IMR-90 (cell line): ENCODE results near the gene TNFSF13B. TPM values are rescaled to one million over a fixed set of nuclear protein-coding genes. Genes with fewer than 3 reads are reported as not detected.

Experiments
- ATAC-seq: fragments of 200-7000 bp; cut with Tn5 transposase; 2 replicates; pipeline ENCODE4 v1.9.1; 2020; ENCODE audit warnings: low read depth, mild to moderate bottlenecking, moderate library complexity
- BruUV-seq: library from RNA; stranded (reverse); fragments of 400-500 nt; replicated peaks from 2 replicates; lab custom pipeline; 2021; lab: Mats Ljungman, UMichigan
- CTCF ChIA-PET: fragments of 300-600 bp; formaldehyde crosslinking; extraction: SDS; loops from one replicate; lab custom pipeline; 2021; ENCODE audit warnings: antibody characterized with exemption; lab: Yijun Ruan, JAX
- POLR2A ChIA-PET: fragments of 300-600 bp; sonication (Branson Sonifier 250); formaldehyde crosslinking; loops from one replicate; lab custom pipeline; 2022; ENCODE audit warnings: antibody characterized with exemption; ENCODE audit not compliant: unreplicated experiment; lab: Charles Lee
- DNase-seq: peaks from one replicate; pipeline ENCODE4 v3.0.0; 2013
- H2AFZ ChIP-seq: replicated peaks from 2 replicates; pipeline ENCODE3; 2013; ENCODE audit warnings: low read length, mild to moderate bottlenecking; ENCODE audit not compliant: poor library complexity
- H2AK5ac ChIP-seq: 2 replicates; pipeline ENCODE4 v1.6.1; 2013; ENCODE audit warnings: low read depth, low read length, inconsistent platforms
- H2AK9ac ChIP-seq: replicated peaks from 2 replicates; pipeline ENCODE3; 2013; ENCODE audit warnings: mild to moderate bottlenecking, low read depth, low read length, moderate library complexity; ENCODE audit not compliant: poor library complexity
- H2BK120ac ChIP-seq: 2 replicates; pipeline ENCODE4 v1.6.1; 2013; ENCODE audit warnings: low read depth, low read length, inconsistent platforms
- H2BK15ac ChIP-seq: 3 replicates; pipeline ENCODE4 v1.6.1; 2013; ENCODE audit warnings: low read depth, low read length, inconsistent platforms
- H2BK20ac ChIP-seq: 2 replicates; pipeline ENCODE4 v1.6.1; 2013; ENCODE audit warnings: low read depth, mild to moderate bottlenecking, inconsistent platforms, low read length, moderate library complexity
- H2BK5ac ChIP-seq: 2 replicates; pipeline ENCODE4 v1.6.1; 2013; ENCODE audit warnings: mild to moderate bottlenecking, low read depth, low read length, inconsistent platforms; ENCODE audit not compliant: poor library complexity, severe bottlenecking
- H3K14ac ChIP-seq: replicated peaks from 2 replicates; pipeline ENCODE4 v1.6.1; 2013; ENCODE audit warnings: low read depth, low read length, inconsistent platforms
- H3K18ac ChIP-seq: 2 replicates; pipeline ENCODE4 v1.6.1; 2013; ENCODE audit warnings: low read depth, low read length, control low read depth
- H3K23ac ChIP-seq: 2 replicates; pipeline ENCODE4 v1.6.1; 2013; ENCODE audit warnings: low read depth, low read length, inconsistent platforms
- H3K27ac ChIP-seq: 2 replicates; pipeline ENCODE4 v1.5.1; 2013; ENCODE audit warnings: mild to moderate bottlenecking, control low read depth, low read length; ENCODE audit not compliant: insufficient read depth
- H3K27me3 ChIP-seq: 2 replicates; pipeline ENCODE4 v1.6.1; 2013; ENCODE audit warnings: low read length; ENCODE audit not compliant: control insufficient read depth, insufficient read depth
- H3K36me3 ChIP-seq: 2 replicates; pipeline ENCODE4 v1.6.1; 2013; ENCODE audit warnings: low read length, mixed read lengths; ENCODE audit not compliant: control insufficient read depth, insufficient read depth
- H3K4ac ChIP-seq: 2 replicates; pipeline ENCODE4 v1.6.1; 2013; ENCODE audit warnings: low read depth, low read length, inconsistent platforms
- H3K4me1 ChIP-seq: 2 replicates; pipeline ENCODE4 v1.6.1; 2013; ENCODE audit warnings: low read length, mixed read lengths; ENCODE audit not compliant: control insufficient read depth, insufficient read depth
- H3K4me2 ChIP-seq: 2 replicates; pipeline ENCODE4 v1.6.1; 2013; ENCODE audit warnings: low read depth, mild to moderate bottlenecking, control low read depth, low read length, moderate library complexity
- H3K4me3 ChIP-seq: 2 replicates; pipeline ENCODE4 v1.5.1; 2013; ENCODE audit warnings: low read depth, mild to moderate bottlenecking, control low read depth, low read length, moderate library complexity; ENCODE audit not compliant: insufficient read depth
- H3K56ac ChIP-seq: 2 replicates; pipeline ENCODE4 v1.6.1; 2013; ENCODE audit warnings: low read length, inconsistent platforms; ENCODE audit not compliant: insufficient read depth; ENCODE audit errors: extremely low read depth
- H3K79me1 ChIP-seq, 2 experiments: 2 replicates each; pipeline ENCODE4 v1.6.1; 2013; ENCODE audit warnings: low read length in 2 of 2, inconsistent platforms in 1 of 2, low read depth in 1 of 2
- H3K9ac ChIP-seq: 2 replicates; pipeline ENCODE4 v1.6.1; 2013; ENCODE audit warnings: low read depth, low read length, control low read depth
- H3K9me1 ChIP-seq: 2 replicates; pipeline ENCODE4 v1.6.1; 2013; ENCODE audit warnings: low read length, inconsistent platforms; ENCODE audit not compliant: insufficient read depth
- H3K9me3 ChIP-seq: 2 replicates; pipeline ENCODE4 v1.6.1; 2013; ENCODE audit warnings: low read length; ENCODE audit not compliant: control insufficient read depth, insufficient read depth
- H4K20me1 ChIP-seq: 2 replicates; pipeline ENCODE4 v1.6.1; 2013; ENCODE audit warnings: low read length, inconsistent platforms; ENCODE audit not compliant: insufficient read depth
- H4K5ac ChIP-seq: 2 replicates; pipeline ENCODE4 v1.6.1; 2013; ENCODE audit warnings: mild to moderate bottlenecking, low read depth, low read length, control low read depth
- H4K8ac ChIP-seq, 2 experiments: 2 replicates each; pipeline ENCODE4 v1.6.1; 2013; ENCODE audit warnings: low read depth in 2 of 2, low read length in 2 of 2, control low read depth in 1 of 2, inconsistent platforms in 1 of 2
- H4K91ac ChIP-seq: 2 replicates; pipeline ENCODE4 v1.6.1; 2013; ENCODE audit warnings: low read depth, low read length, inconsistent platforms; ENCODE audit not compliant: insufficient read depth
- BHLHE40 ChIP-seq: fragments of 150-350 bp; IDR thresholded peaks from 2 replicates; pipeline ENCODE4 v1.6.1; 2016; ENCODE audit warnings: mild to moderate bottlenecking, low read depth, low read length
- CEBPB ChIP-seq: IDR thresholded peaks from 2 replicates; pipeline ENCODE4 v1.6.1; 2012; ENCODE audit warnings: low read depth, low read length, improper control_type of control experiment
- CTCF ChIP-seq: conservative IDR thresholded peaks from 2 replicates; pipeline ENCODE4 v1.5.1; 2012; ENCODE audit warnings: mild to moderate bottlenecking, low read depth, low read length, improper control_type of control experiment
- FOS ChIP-seq: fragments of 150-350 bp; IDR thresholded peaks from 2 replicates; pipeline ENCODE4 v1.6.1; 2016; ENCODE audit warnings: low read depth, low read length
- MAFK ChIP-seq: IDR thresholded peaks from 2 replicates; pipeline ENCODE4 v1.6.1; 2012; ENCODE audit warnings: low read depth, low read length, improper control_type of control experiment
- MAZ ChIP-seq: IDR thresholded peaks from 2 replicates; pipeline ENCODE4 v1.6.1; 2012; ENCODE audit warnings: low read depth, mild to moderate bottlenecking, low read length, improper control_type of control experiment, moderate library complexity, borderline replicate concordance
- MXI1 ChIP-seq: IDR thresholded peaks from 2 replicates; pipeline ENCODE4 v1.6.1; 2012; ENCODE audit warnings: low read depth, mild to moderate bottlenecking, low read length, moderate library complexity, borderline replicate concordance
- NFE2L2 ChIP-seq: fragments of 150-350 bp; IDR thresholded peaks from 2 replicates; pipeline ENCODE4 v1.6.1; 2016; ENCODE audit warnings: low read depth, mild to moderate bottlenecking, low read length
- POLR2A ChIP-seq: IDR thresholded peaks from 2 replicates; pipeline ENCODE4 v1.6.1; 2012; ENCODE audit warnings: mild to moderate bottlenecking, low read depth, low read length
- RAD21 ChIP-seq: IDR thresholded peaks from 2 replicates; pipeline ENCODE4 v1.6.1; 2012; ENCODE audit warnings: low read length, improper control_type of control experiment
- RCOR1 ChIP-seq: IDR thresholded peaks from 2 replicates; pipeline ENCODE4 v1.6.1; 2012; ENCODE audit warnings: mild to moderate bottlenecking, low read length, improper control_type of control experiment; ENCODE audit not compliant: insufficient replicate concordance
- RFX5 ChIP-seq: IDR thresholded peaks from 2 replicates; pipeline ENCODE4 v1.8.0; 2012; ENCODE audit warnings: low read depth, mild to moderate bottlenecking, low read length, moderate library complexity
- SMC3 ChIP-seq: fragments of 150-350 bp; IDR thresholded peaks from 2 replicates; pipeline ENCODE4 v1.6.1; 2016; ENCODE audit warnings: low read depth, mild to moderate bottlenecking, antibody characterized with exemption, low read length, moderate library complexity
- USF2 ChIP-seq: fragments of 150-350 bp; IDR thresholded peaks from 2 replicates; pipeline ENCODE4 v1.6.1; 2017; ENCODE audit warnings: mild to moderate bottlenecking, antibody characterized with exemption, low read length, low read depth
- dilution Hi-C: fragments of 300-500 bp; cut with HindIII; formaldehyde crosslinking; loops from one replicate; pipeline ENCODE4 v1.14.3; 2018; ENCODE audit warnings: low sequenced_read_pairs; ENCODE audit not compliant: unreplicated experiment
- in situ Hi-C: fragments of 300-500 bp; cut with MboI; formaldehyde crosslinking; loops from 3 replicates; pipeline ENCODE4 v1.14.3; 2019; ENCODE audit warnings: low sequenced_read_pairs, inconsistent platforms, mixed read lengths
- intact Hi-C: fragments of 100-400 bp; cut with micrococcal nuclease; formaldehyde crosslinking; loops from 2 replicates; pipeline ENCODE4 v1.10.0; 2022
- polyA plus RNA-seq, 3 experiments: library from polyadenylated mRNA; depleted of rRNA; stranded (reverse); fragments of >200 nt; gene quantifications; 2 replicates each; pipeline ENCODE4 v1.2.3, GENCODE V29; 2012; ENCODE audit warnings: low replicate concordance in 1 of 3
- total RNA-seq: library from RNA; depleted of rRNA; stranded (reverse); fragments of >200 nt; gene quantifications from 2 replicates; pipeline ENCODE4 v1.2.3, GENCODE V29; 2012
- TF ChIP-seq, protein P1 (sequence below): fragments of 150-350 bp; IDR thresholded peaks from 2 replicates; pipeline ENCODE4 v1.6.1; 2016; ENCODE audit warnings: low read depth, mild to moderate bottlenecking, low read length, moderate library complexity, borderline replicate concordance

TNFSF13B gene
- total and polyA plus RNA-seq, 2 of the 4 experiments (the other 2 are of a cell fraction): 0.29 to 0.54 TPM

DNA sequence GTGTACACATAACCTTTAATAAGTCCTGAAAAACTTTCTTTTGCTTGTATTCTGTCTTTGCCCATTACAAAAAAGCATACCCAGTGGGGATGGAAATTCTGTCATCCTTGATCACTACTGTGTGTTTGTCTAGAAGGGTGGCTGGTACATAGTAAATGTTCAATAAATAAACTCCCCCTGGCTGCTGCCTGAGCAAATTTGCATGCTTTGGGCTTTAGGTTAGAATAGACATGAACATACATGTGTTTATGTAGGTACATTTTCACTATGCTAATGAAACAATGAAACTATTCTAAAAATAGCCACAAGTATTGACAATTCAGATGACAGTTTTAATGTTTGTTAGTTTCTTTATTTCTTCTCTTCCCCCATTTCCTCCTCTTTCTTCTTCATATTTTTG, 36.1 kb downstream of the TNFSF13B start:
- TF ChIP-seq CTCF (no peak), SMC3 (no peak), RFX5 (no peak), NFE2L2 (no peak), MAZ (no peak), RCOR1 (no peak), USF2 (no peak), FOS (no peak), MAFK (no peak), POLR2A (no peak), BHLHE40 (no peak), MXI1 (no peak), RAD21 (no peak), CEBPB (no peak)
- TF ChIP-seq, protein P1, sequence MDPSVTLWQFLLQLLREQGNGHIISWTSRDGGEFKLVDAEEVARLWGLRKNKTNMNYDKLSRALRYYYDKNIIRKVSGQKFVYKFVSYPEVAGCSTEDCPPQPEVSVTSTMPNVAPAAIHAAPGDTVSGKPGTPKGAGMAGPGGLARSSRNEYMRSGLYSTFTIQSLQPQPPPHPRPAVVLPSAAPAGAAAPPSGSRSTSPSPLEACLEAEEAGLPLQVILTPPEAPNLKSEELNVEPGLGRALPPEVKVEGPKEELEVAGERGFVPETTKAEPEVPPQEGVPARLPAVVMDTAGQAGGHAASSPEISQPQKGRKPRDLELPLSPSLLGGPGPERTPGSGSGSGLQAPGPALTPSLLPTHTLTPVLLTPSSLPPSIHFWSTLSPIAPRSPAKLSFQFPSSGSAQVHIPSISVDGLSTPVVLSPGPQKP: no peak
- dilution Hi-C loops: no loop called here
- Histone ChIP-seq H4K8ac (no peak overlapping the region), H2BK120ac (no peak overlapping the region), H4K20me1 (no peaks in the 10 kb centered on the region), H3K14ac (no peak overlapping the region), H2BK15ac (no peak overlapping the region), H3K27ac (no peak overlapping the region), H3K9me3 (no peaks in the 10 kb centered on the region), H2BK5ac (no peak overlapping the region), H3K9ac (no peak overlapping the region), H3K36me3 (no peaks in the 10 kb centered on the region), H3K4me3 (no peak overlapping the region), H3K18ac (no peak overlapping the region), H3K27me3 (no peaks in the 10 kb centered on the region), H2AK5ac (no peak overlapping the region), H2AK9ac (no peak overlapping the region), H3K56ac (no peak overlapping the region), H4K91ac (no peak overlapping the region), H2AFZ (no peak overlapping the region), H3K79me1 (no peaks in the 10 kb centered on the region), H3K9me1 (no peaks in the 10 kb centered on the region), H2BK20ac (no peak overlapping the region), H3K4ac (no peak overlapping the region), H3K4me1 (no peaks in the 10 kb centered on the region), H3K4me2 (no peak overlapping the region), H3K23ac (no peak overlapping the region), H4K5ac (no peak overlapping the region)
- intact Hi-C loops: no loop called here
- in situ Hi-C loops: no loop called here
- CTCF ChIA-PET: no interaction called here
- ATAC-seq (no peak), DNase-seq (no peak)
- POLR2A ChIA-PET: no interaction called here
- BruUV-seq: no TSS peak
